Muscle of arm (tissue), 12 donors: Measurements from ENCODE around the gene CLCF1. TPM values are rescaled to one million over a fixed set of nuclear protein-coding genes. Genes with fewer than 3 reads are reported as not detected.

Source experiments
- DNase-seq: peaks from one replicate; pipeline ENCODE4 v3.0.0-alpha.2; 2013
- polyA plus RNA-seq, 12 donors: library from polyadenylated mRNA; unstranded; fragments of 120-200 nt; gene quantifications; one replicate each; pipeline ENCODE4 v1.2.1, GENCODE V29; 2013; ENCODE audit not compliant: insufficient read length in 12 of 12

Gene CLCF1
- polyA plus RNA-seq, 12 donors = 2.2 to 8.6 (median 3.2) TPM; not detected in 1

- no peak for DNase-seq
Observed at GRCh38 chr11:67396259-67396581, 22.8 kb upstream of the CLCF1 start.

- no peak for DNase-seq
Observed at GRCh38 chr11:67395555-67396258, 22.3 kb upstream of the CLCF1 start.

GRCh38 chr11:67393990-67394389 lies 20.6 kb upstream of the CLCF1 start:
- no peak for DNase-seq

- DNase-seq = no peak
Observed at GRCh38 chr11:67393437-67393836, 20.0 kb upstream of the CLCF1 start.

GRCh38 chr11:67392183-67392715 lies 18.9 kb upstream of the CLCF1 start:
- DNase-seq = no peak

- peak; percentile 96 for DNase-seq
Observed at GRCh38 chr11:67391304-67392182, 18.1 kb upstream of the CLCF1 start, which contains the start of gene RAD9A. Gene RAD9A (plus strand): TSS chr11:67391986. CDS start chr11:67392045, 59 bp downstream.

- no peak for DNase-seq
Observed at GRCh38 chr11:67390947-67391303, 17.5 kb upstream of the CLCF1 start.

GRCh38 chr11:67389477-67389876 lies 16.1 kb upstream of the CLCF1 start:
- DNase-seq = no peak

- no peak for DNase-seq
Observed at GRCh38 chr11:67387518-67387917, 14.1 kb upstream of the CLCF1 start.

- DNase-seq = no peak
Observed at GRCh38 chr11:67387069-67387468, 13.7 kb upstream of the CLCF1 start.

GRCh38 chr11:67384851-67385366 lies 11.5 kb upstream of the CLCF1 start:
- DNase-seq = no peak

GRCh38 chr11:67382276-67383136 lies 9.1 kb upstream of the CLCF1 start:
- peak; percentile 79 for DNase-seq

GRCh38 chr11:67381244-67381972 lies 8.0 kb upstream of the CLCF1 start:
- DNase-seq = no peak

GRCh38 chr11:67379061-67380058 lies 6.0 kb upstream of the CLCF1 start:
- DNase-seq = no peak

GRCh38 chr11:67378544-67378943 lies 5.1 kb upstream of the CLCF1 start:
- no peak for DNase-seq

GRCh38 chr11:67376873-67377808 lies 3.7 kb upstream of the CLCF1 start:
- DNase-seq = no peak

- no peak for DNase-seq
Observed at GRCh38 chr11:67376063-67376820, 2.8 kb upstream of the CLCF1 start.
